HG03342 (cell line): ENCODE results near the gene TTBK2.
"Not testable (repeated sequence)": the region's sequence is repeated elsewhere in the genome, so short reads cannot be mapped to it uniquely, and the experiment has no call there.

Experiments
- ATAC-seq: cut with Tn5 transposase; IDR thresholded peaks from one replicate; pipeline ENCODE4 v1.9.1; 2021; ENCODE audit warnings: mild to moderate bottlenecking, moderate library complexity; ENCODE audit not compliant: unreplicated experiment

Gene TTBK2

DNA sequence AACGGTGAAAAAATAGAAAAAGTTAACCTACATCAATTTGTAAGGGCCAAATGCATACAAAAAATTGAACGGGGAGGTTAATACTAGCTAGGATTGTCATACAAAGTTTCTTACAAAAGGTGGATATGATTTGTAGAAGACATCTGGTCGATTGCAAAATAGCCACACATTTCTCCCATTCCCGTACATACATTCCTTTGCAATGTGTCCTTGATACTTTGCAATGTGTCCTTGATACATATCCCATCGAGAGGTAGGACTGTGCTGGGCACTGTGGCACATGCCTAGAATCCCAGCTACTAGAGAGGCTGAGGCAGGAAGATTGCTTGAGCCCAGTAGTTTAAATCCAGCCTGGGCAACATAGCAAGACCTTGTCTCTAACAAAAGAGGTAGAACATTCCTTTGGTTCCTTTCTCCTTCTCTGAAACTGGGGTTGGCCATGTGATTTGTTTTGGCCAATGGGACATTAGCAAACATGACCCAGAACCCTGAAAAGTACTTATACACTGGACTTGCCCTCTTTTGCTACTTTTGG is 9.5 kb downstream of the TTBK2 start:
- no peak for ATAC-seq

GRCh38 chr15:42908538-42908937 is 12.0 kb downstream of the TTBK2 start:
- ATAC-seq: no peak

- no peak for ATAC-seq
These were observed 16.9 kb downstream of the TTBK2 start for GRCh38 chr15:42903388-42904324.

GRCh38 chr15:42893911-42894310 is 26.7 kb downstream of the TTBK2 start:
- ATAC-seq: not testable (repeated sequence)

GRCh38 chr15:42891569-42891968 is 29.0 kb downstream of the TTBK2 start:
- ATAC-seq: no peak

- no peak for ATAC-seq
These were observed 30.2 kb downstream of the TTBK2 start for GRCh38 chr15:42890161-42890913.

GRCh38 chr15:42887384-42887783 is 33.2 kb downstream of the TTBK2 start:
- ATAC-seq: not testable (repeated sequence)

DNA sequence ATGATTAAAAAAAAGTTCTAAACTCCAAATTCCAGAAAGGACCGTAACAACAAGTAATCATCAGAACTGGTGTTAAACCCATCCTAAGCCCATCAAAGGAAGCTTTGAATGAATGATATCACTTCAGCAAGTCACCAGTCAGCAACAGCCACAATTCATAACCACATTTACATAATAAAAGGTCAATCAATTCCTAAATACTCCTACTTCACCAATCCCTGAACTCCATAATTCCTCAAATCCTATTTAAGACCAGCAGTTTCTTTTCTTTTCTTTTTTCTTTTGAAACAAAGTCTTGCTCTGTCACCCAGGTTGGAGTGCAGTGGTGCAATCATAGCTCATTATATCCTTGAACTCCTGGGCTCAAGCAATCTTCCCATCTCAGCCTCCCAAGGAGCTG is 40.5 kb downstream of the TTBK2 start:
- ATAC-seq: no peak

DNA sequence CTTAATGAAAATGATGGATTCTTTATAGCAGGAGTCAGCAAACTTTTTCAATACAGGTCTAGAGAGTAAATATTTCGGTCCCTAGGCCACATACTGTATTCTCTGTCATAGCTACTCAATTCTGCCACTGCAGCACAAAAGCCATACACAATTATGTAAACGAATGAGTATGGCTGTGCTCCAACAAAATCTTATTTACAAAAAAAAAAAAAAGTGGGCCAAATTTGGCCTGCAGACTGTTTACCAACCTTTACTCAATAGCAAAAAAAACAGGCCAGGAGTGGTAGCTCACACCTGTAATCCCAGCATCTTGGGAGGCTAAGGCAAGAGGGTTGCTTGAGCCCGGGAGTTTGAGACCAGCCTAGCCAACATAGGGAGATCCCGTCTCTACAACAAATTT is 41.1 kb downstream of the TTBK2 start:
- ATAC-seq: no peak

- no peak for ATAC-seq
These were observed 44.4 kb downstream of the TTBK2 start for GRCh38 chr15:42876224-42876623.

DNA sequence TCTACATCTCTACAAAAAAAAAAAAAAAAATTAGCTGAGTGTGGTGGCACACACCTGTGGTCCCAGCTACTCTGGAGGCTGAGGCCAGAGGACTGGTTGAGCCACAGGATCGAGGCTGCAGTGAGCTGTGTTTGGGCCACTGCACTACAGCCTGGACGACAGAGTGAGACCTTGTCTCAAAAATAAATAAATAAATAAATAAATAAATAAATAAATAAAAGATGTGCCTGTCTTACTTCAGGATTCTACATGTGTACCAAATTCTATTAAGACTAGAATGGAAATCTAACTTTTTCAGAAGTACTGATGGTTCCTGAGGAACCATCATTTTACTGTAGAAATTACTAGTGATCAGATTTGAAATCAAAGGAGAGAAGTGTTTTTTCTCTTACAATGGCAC is 51.9 kb downstream of the TTBK2 start:
- no peak for ATAC-seq

GRCh38 chr15:42863572-42864239 is 56.9 kb downstream of the TTBK2 start:
- no peak for ATAC-seq

GRCh38 chr15:42858999-42859789 is 61.4 kb downstream of the TTBK2 start:
- ATAC-seq: no peak

GRCh38 chr15:42858540-42858939 is 62.0 kb downstream of the TTBK2 start:
- no peak for ATAC-seq

DNA sequence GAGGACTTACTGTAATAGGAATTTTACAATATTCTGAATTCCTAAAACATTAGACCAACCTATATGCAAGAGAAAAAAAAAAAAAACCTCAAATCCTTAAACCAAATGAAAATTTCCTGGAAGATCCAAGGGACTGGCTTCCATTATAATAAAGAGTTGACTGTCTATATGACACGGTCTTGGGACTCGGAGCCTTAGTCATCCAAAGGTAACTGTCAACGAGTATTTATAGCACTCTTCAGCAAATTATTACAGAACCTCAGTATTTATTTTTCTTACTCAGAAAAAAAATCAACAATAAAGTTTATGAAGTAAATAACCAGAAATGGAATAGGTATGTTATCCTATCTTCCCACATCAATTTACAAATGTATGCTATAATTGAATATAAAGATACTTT is 66.0 kb downstream of the TTBK2 start:
- ATAC-seq: no peak

- ATAC-seq: no peak
These were observed 70.7 kb downstream of the TTBK2 start for GRCh38 chr15:42849836-42850235.

- no peak for ATAC-seq
These were observed 71.7 kb downstream of the TTBK2 start for GRCh38 chr15:42848846-42849245.

GRCh38 chr15:42846647-42847046 is 73.9 kb downstream of the TTBK2 start:
- no peak for ATAC-seq

- ATAC-seq: no peak
These were observed 75.0 kb downstream of the TTBK2 start for GRCh38 chr15:42845581-42845980.

DNA sequence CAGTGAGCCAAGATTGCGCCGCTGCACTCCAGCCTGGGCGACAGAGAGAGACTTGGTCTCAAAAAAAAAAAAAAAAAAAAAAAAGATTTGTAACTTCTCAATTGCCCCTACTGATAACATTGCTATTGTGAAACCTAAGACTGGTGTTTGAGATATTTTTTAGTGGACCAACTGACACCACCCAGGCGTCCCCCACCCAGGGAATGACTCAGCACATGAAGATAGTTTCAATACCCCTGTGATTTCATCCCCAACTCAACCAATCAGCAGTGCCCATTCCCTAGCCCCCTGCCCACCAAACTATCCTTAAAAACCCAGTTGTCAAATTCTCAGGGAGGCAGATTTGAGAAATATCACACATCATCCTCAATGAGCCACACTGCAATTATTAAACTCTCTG is 76.9 kb downstream of the TTBK2 start:
- ATAC-seq: no peak
